Endodermal cell (in vitro differentiated cells): Measurements from ENCODE around the gene PCID2. TPM values are rescaled to one million over a fixed set of nuclear protein-coding genes. Genes with fewer than 3 reads are reported as not detected.

ENCODE experiments used
- DNase-seq: peaks from one replicate; pipeline ENCODE4 v3.0.0-alpha.2; 2017
- H3K27ac ChIP-seq: 2 replicates; pipeline ENCODE4 v1.5.1; 2013; ENCODE audit warnings: mild to moderate bottlenecking, low read depth, low read length, moderate library complexity
- H3K27me3 ChIP-seq: 2 replicates; pipeline ENCODE4 v1.6.1; 2013; ENCODE audit warnings: mild to moderate bottlenecking, low read length, moderate library complexity; ENCODE audit not compliant: insufficient read depth, control insufficient read depth, poor library complexity, severe bottlenecking
- H3K36me3 ChIP-seq: 2 replicates; pipeline ENCODE4 v1.7.0; 2013; ENCODE audit warnings: mild to moderate bottlenecking, low read length, moderate library complexity; ENCODE audit not compliant: control insufficient read depth, insufficient read depth
- H3K4me1 ChIP-seq: one replicate; pipeline ENCODE4 v1.7.0; 2013; ENCODE audit warnings: low read length; ENCODE audit not compliant: control insufficient read depth, insufficient read depth
- H3K4me3 ChIP-seq: 2 replicates; pipeline ENCODE4 v1.5.1; 2013; ENCODE audit warnings: mild to moderate bottlenecking, low read length, moderate library complexity
- H3K9ac ChIP-seq: 2 replicates; pipeline ENCODE4 v1.6.1; 2013; ENCODE audit warnings: mild to moderate bottlenecking, low read length, moderate library complexity; ENCODE audit not compliant: poor library complexity, severe bottlenecking; ENCODE audit errors: extremely low read depth
- H3K9me3 ChIP-seq: 2 replicates; pipeline ENCODE4 v1.6.1; 2013; ENCODE audit warnings: mild to moderate bottlenecking, low read length, moderate library complexity; ENCODE audit not compliant: control insufficient read depth
- H3K27ac Mint-ChIP-seq: 2 replicates; pipeline ENCODE4 v1.8.0; 2020; ENCODE audit warnings: mixed read lengths
- H3K27me3 Mint-ChIP-seq: 2 replicates; pipeline ENCODE4 v1.8.0; 2021; ENCODE audit warnings: mild to moderate bottlenecking, mixed read lengths; ENCODE audit not compliant: insufficient read depth
- H3K36me3 Mint-ChIP-seq: 2 replicates; pipeline ENCODE4 v1.8.0; 2020; ENCODE audit warnings: low read depth, mixed read lengths
- H3K4me1 Mint-ChIP-seq: 2 replicates; pipeline ENCODE4 v1.8.0; 2020; ENCODE audit warnings: mixed read lengths
- H3K4me3 Mint-ChIP-seq: 2 replicates; pipeline ENCODE4 v1.8.0; 2020; ENCODE audit warnings: mild to moderate bottlenecking, moderate library complexity, mixed read lengths
- H3K9me3 Mint-ChIP-seq: 2 replicates; pipeline ENCODE4 v1.8.0; 2020; ENCODE audit warnings: mild to moderate bottlenecking, mixed read lengths
- CTCF ChIP-seq: fragments of 200-600 bp; sonication (generic); conservative IDR thresholded peaks from 2 replicates; pipeline ENCODE4 v1.5.0; 2021; ENCODE audit warnings: antibody characterized with exemption, mild to moderate bottlenecking
- WGBS, 2 experiments: methylation state at CpG; one replicate each; pipeline versions ENCODE4 v1.1.5 to v1.1.7; 2013; ENCODE audit warnings: missing lambda C conversion rate in 2 of 2, mixed read lengths in 1 of 2; ENCODE audit not compliant: insufficient coverage in 1 of 2, insufficient read length in 1 of 2; 5-methylcytosine and 5-hydroxymethylcytosine counted together
- total RNA-seq, 2 donors: library from RNA; stranded (reverse); fragmentation: NEBNext Ultra II Directional in 1 of 2; extraction: Animal tissue kit (Norgen Biotek cat#: 25700) in 1 of 2; gene quantifications; 2 replicates in 1 of 2; 3 replicates in 1 of 2; pipeline ENCODE4 v1.2.1, GENCODE V29; 2021

Gene PCID2
- total RNA-seq, 2 donors from 2014 or later: 70.5 to 71.7 TPM

GRCh38 chr13:113152984-113153809 is 55.3 kb downstream of the PCID2 start:
- H3K36me3 ChIP-seq: no peaks in the 10 kb centered on the region
- Mint-ChIP-seq H3K9me3 (peaks cover 7% of the 10 kb centered on the region), H3K27me3 (no peaks in the 10 kb centered on the region), H3K4me1 (peaks cover 33% of the 10 kb centered on the region), H3K27ac (peak overlapping the region; percentile 87), H3K4me3 (peak overlapping the region; percentile 66), H3K36me3 (peaks cover 13% of the 10 kb centered on the region)
- peak overlapping the region; percentile 72 for H3K4me3 ChIP-seq
- H3K27me3 ChIP-seq: peaks cover 13% of the 10 kb centered on the region
- peak; percentile 87 for DNase-seq
- H3K4me1 ChIP-seq: peaks cover 8% of the 10 kb centered on the region
- 30 to 31% methylated on average over 33 to 60 of the region's 60 CpGs for WGBS, 2 experiments
- TF ChIP-seq CTCF: no peak
- peaks cover 13% of the 10 kb centered on the region for H3K9me3 ChIP-seq
- H3K9ac ChIP-seq: peak overlapping the region; percentile 18
- H3K27ac ChIP-seq: no peak overlapping the region

GRCh38 chr13:113152691-113152983 is 55.8 kb downstream of the PCID2 start:
- Mint-ChIP-seq H3K27me3 (no peaks in the 10 kb centered on the region), H3K4me1 (peaks cover 29% of the 10 kb centered on the region), H3K4me3 (peak overlapping the region; percentile 66), H3K36me3 (peaks cover 13% of the 10 kb centered on the region), H3K9me3 (peaks cover 7% of the 10 kb centered on the region), H3K27ac (peak overlapping the region; percentile 18)
- Histone ChIP-seq H3K9me3 (peaks cover 13% of the 10 kb centered on the region), H3K9ac (no peak overlapping the region), H3K27me3 (peaks cover 13% of the 10 kb centered on the region), H3K27ac (no peak overlapping the region), H3K4me1 (peaks cover 8% of the 10 kb centered on the region), H3K4me3 (no peak overlapping the region), H3K36me3 (no peaks in the 10 kb centered on the region)
- TF ChIP-seq CTCF: no peak
- WGBS, 2 experiments: 51 to 80% methylated on average over 2 of the region's 2 CpGs
- DNase-seq: no peak

GRCh38 chr13:113151745-113152690 is 56.5 kb downstream of the PCID2 start:
- peak; percentile 65 for DNase-seq
- Histone ChIP-seq H3K36me3 (no peaks in the 10 kb centered on the region), H3K27ac (no peak overlapping the region), H3K9me3 (peaks cover 13% of the 10 kb centered on the region), H3K4me3 (no peak overlapping the region), H3K4me1 (peaks cover 8% of the 10 kb centered on the region), H3K27me3 (peaks cover 13% of the 10 kb centered on the region), H3K9ac (no peak overlapping the region)
- Mint-ChIP-seq H3K27me3 (no peaks in the 10 kb centered on the region), H3K36me3 (peaks cover 13% of the 10 kb centered on the region), H3K9me3 (peaks cover 7% of the 10 kb centered on the region), H3K4me3 (peak overlapping the region; percentile 66), H3K4me1 (peaks cover 23% of the 10 kb centered on the region), H3K27ac (no peak overlapping the region)
- no peak for TF ChIP-seq CTCF
- WGBS, 2 experiments: 78 to 88% methylated on average over 19 to 28 of the region's 28 CpGs
